Esophagus squamous epithelium (tissue), 4 donors: ENCODE results near the gene PTPRT.

ENCODE experiments used
- CTCF ChIP-seq, 6 experiments: fragments of 450-650 bp in 4 of 6; fragments of 200-600 bp in 2 of 6; sonication (generic) in 2 of 6; IDR thresholded peaks; one replicate each; pipeline ENCODE4 v1.5.1; 2016 to 2019; ENCODE audit warnings: antibody characterized with exemption in 6 of 6, mild to moderate bottlenecking in 4 of 6, moderate library complexity in 4 of 6
- POLR2A ChIP-seq, 4 donors: fragments of 450-650 bp; IDR thresholded peaks; one replicate each; pipeline ENCODE4 v1.6.1; 2017; ENCODE audit warnings: antibody characterized with exemption in 4 of 4, mild to moderate bottlenecking in 4 of 4, moderate library complexity in 3 of 4

GRCh38 chr20:42130810-42131596 is 1058.7 kb downstream of the PTPRT start:
- TF ChIP-seq CTCF (IDR thresholded peaks at IDR 0.05) (no peak), POLR2A (IDR thresholded peaks at IDR 0.05) (no peak)
